Liver (tissue), 9 donors: Measurements from ENCODE around the gene SGPL1. TPM values are rescaled to one million over a fixed set of nuclear protein-coding genes. Genes with fewer than 3 reads are reported as not detected.
"Not testable (repeated sequence)": the region's sequence is repeated elsewhere in the genome, so short reads cannot be mapped to it uniquely, and the experiment has no call there.

Source experiments
- DNase-seq: peaks from one replicate; pipeline ENCODE4 v3.0.0-alpha.2; 2017; ENCODE audit warnings: low spot score
- H3K27ac ChIP-seq, 2 donors: one replicate each; pipeline ENCODE4 v1.7.0; 2013; ENCODE audit warnings: inconsistent platforms in 2 of 2, low read length in 2 of 2, control low read depth in 1 of 2, low read depth in 1 of 2, mild to moderate bottlenecking in 1 of 2
- H3K27me3 ChIP-seq, 4 donors: one replicate each; pipeline versions ENCODE4 v1.6.1 to v1.7.0; 2013; ENCODE audit warnings: low read length in 3 of 4, inconsistent platforms in 1 of 4, mild to moderate bottlenecking in 1 of 4, moderate library complexity in 1 of 4; ENCODE audit not compliant: control insufficient read depth in 4 of 4, insufficient read depth in 4 of 4
- H3K36me3 ChIP-seq, 4 donors: one replicate each; pipeline versions ENCODE4 v1.6.1 to v1.7.0; 2013; ENCODE audit warnings: low read length in 3 of 4, mild to moderate bottlenecking in 3 of 4, low read depth in 1 of 4, moderate library complexity in 1 of 4; ENCODE audit not compliant: control insufficient read depth in 4 of 4, insufficient read depth in 3 of 4
- H3K4me1 ChIP-seq, 4 donors: one replicate each; pipeline versions ENCODE4 v1.6.1 to v1.7.0; 2013; ENCODE audit warnings: low read length in 3 of 4, mild to moderate bottlenecking in 3 of 4, moderate library complexity in 1 of 4; ENCODE audit not compliant: control insufficient read depth in 4 of 4, insufficient read depth in 4 of 4
- H3K4me3 ChIP-seq, 3 donors: one replicate each; pipeline versions ENCODE4 v1.6.1 to v1.7.0; 2013; ENCODE audit warnings: low read length in 3 of 3, control low read depth in 1 of 3, low read depth in 1 of 3, mild to moderate bottlenecking in 1 of 3
- H3K9ac ChIP-seq, 2 donors: one replicate each; pipeline ENCODE4 v1.7.0; 2013; ENCODE audit warnings: low read length in 2 of 2, mild to moderate bottlenecking in 2 of 2, moderate library complexity in 2 of 2, control low read depth in 1 of 2, low read depth in 1 of 2
- H3K9me3 ChIP-seq, 4 donors: one replicate each; pipeline versions ENCODE4 v1.6.1 to v1.7.0; 2013; ENCODE audit warnings: low read length in 3 of 4; ENCODE audit not compliant: control insufficient read depth in 4 of 4
- EGR1 ChIP-seq, 2 donors: IDR thresholded peaks; 2 replicates each; pipeline ENCODE4 v1.6.1; 2016 to 2018; ENCODE audit warnings: antibody characterized with exemption in 2 of 2, low read depth in 2 of 2
- FOXA2 ChIP-seq: IDR thresholded peaks from 2 replicates; pipeline ENCODE4 v1.6.1; 2016; ENCODE audit warnings: antibody characterized with exemption
- GABPA ChIP-seq, 2 donors: IDR thresholded peaks in 1 of 2; conservative IDR thresholded peaks in 1 of 2; 2 replicates each; pipeline ENCODE4 v1.6.1; 2016; ENCODE audit warnings: antibody characterized with exemption in 2 of 2, mild to moderate bottlenecking in 1 of 2, moderate library complexity in 1 of 2
- HNF4A ChIP-seq, 2 donors: conservative IDR thresholded peaks; 2 replicates each; pipeline ENCODE4 v1.6.1; 2016; ENCODE audit warnings: antibody characterized with exemption in 2 of 2, mild to moderate bottlenecking in 2 of 2
- HNF4G ChIP-seq: IDR thresholded peaks from 2 replicates; pipeline ENCODE4 v1.6.1; 2016; ENCODE audit warnings: antibody characterized with exemption
- JUND ChIP-seq, 2 donors: IDR thresholded peaks; 2 replicates each; pipeline ENCODE4 v1.6.1; 2016; ENCODE audit warnings: antibody characterized with exemption in 2 of 2
- NR2F2 ChIP-seq: IDR thresholded peaks from 2 replicates; pipeline ENCODE4 v1.6.1; 2016; ENCODE audit warnings: antibody characterized with exemption
- RAD21 ChIP-seq, 2 donors: IDR thresholded peaks; 2 replicates each; pipeline ENCODE4 v1.6.1; 2016; ENCODE audit warnings: antibody characterized with exemption in 2 of 2, mild to moderate bottlenecking in 2 of 2
- RXRA ChIP-seq, 2 donors: IDR thresholded peaks; 2 replicates each; pipeline ENCODE4 v1.6.1; 2017 to 2018; ENCODE audit warnings: antibody characterized with exemption in 2 of 2, mild to moderate bottlenecking in 1 of 2
- SP1 ChIP-seq: IDR thresholded peaks from 2 replicates; pipeline ENCODE4 v1.6.1; 2018; ENCODE audit warnings: antibody characterized with exemption, mild to moderate bottlenecking
- TAF1 ChIP-seq: conservative IDR thresholded peaks from 2 replicates; pipeline ENCODE4 v1.6.1; 2016; ENCODE audit warnings: antibody characterized with exemption, mild to moderate bottlenecking
- YY1 ChIP-seq: IDR thresholded peaks from 2 replicates; pipeline ENCODE4 v1.6.1; 2016; ENCODE audit warnings: antibody characterized with exemption, mild to moderate bottlenecking
- WGBS: extraction: QIAGEN DNeasy Blood & Tissue Kit; methylation state at CpG from one replicate; pipeline ENCODE4 v1.1.7; 2013; 5-methylcytosine and 5-hydroxymethylcytosine counted together
- polyA plus RNA-seq, 2 donors: library from polyadenylated mRNA; stranded (reverse) in 1 of 2; unstranded in 1 of 2; fragments of 200-250 nt in 1 of 2; fragments of >200 nt in 1 of 2; fragmentation: Nextera tagmentation in 1 of 2; extraction: Ambion mirVana in 1 of 2; gene quantifications; one replicate each; pipeline versions ENCODE4 v1.2.1 to v1.2.3, GENCODE V29; 2013 to 2015
- total RNA-seq, 2 donors: library from RNA; depleted of rRNA; stranded (reverse); fragments of >200 nt; gene quantifications; one replicate each; pipeline ENCODE4 v1.2.3, GENCODE V29; 2014
- TF ChIP-seq, protein P1 (sequence below): IDR thresholded peaks from 2 replicates; pipeline ENCODE4 v1.6.1; 2016; ENCODE audit warnings: antibody characterized with exemption, mild to moderate bottlenecking
- TF ChIP-seq, protein P2 (sequence below): IDR thresholded peaks from 2 replicates; pipeline ENCODE4 v1.6.1; 2016; ENCODE audit warnings: antibody characterized with exemption
- TF ChIP-seq, protein P3 (sequence below): IDR thresholded peaks from 2 replicates; pipeline ENCODE4 v1.6.1; 2016; ENCODE audit warnings: antibody characterized with exemption
- TF ChIP-seq, protein P4 (sequence below): IDR thresholded peaks from 2 replicates; pipeline ENCODE4 v1.6.1; 2016; ENCODE audit warnings: antibody characterized with exemption
- TF ChIP-seq, protein P5 (sequence below): fragments of 150-350 bp; IDR thresholded peaks from 2 replicates; pipeline ENCODE4 v1.5.1; 2017; ENCODE audit warnings: improper control_type of control experiment, low read depth, low read length; ENCODE audit not compliant: missing input control
- donor health status: healthy.
- donor health status: healthy.
- donor health status: healthy.
- donor health status: healthy.
- donor health status: healthy.

Gene SGPL1
- total and polyA plus RNA-seq, 4 donors, result 11.8 to 37.1 (median 16.8) TPM

DNA sequence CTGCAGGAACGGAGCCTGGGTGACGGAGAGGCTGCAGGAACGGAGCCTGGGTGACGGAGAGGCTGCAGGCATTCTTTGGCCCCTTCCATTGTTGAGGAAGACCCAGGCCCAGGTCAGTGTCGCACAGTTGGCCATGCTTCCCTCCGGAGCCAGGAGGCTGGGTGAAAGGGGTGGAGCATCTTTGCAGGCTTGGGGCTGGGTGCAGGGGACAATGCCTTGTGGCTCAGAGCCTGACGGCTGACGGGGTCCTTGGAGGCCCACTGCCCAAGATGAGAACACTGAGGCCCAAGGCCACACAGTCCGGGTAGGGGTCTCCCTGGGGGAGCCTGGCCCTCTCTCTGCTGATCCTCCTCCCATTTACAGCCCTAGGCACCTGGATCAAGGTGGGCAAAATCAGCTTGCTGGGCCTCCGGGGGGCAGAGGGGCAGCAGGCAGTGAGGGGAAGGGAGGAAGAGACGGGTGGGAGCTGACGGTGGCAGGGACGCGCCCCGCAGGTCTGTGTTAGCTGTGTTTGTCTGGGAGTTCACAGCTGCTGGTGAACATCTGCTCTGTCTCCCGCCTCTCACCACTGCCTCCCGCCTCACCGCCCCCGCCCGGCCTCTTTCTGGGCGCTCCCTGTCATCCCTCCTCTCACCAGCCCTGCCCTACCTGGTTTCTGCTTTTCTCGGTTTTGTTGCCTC lies 103.2 kb downstream of the SGPL1 start:
- Histone ChIP-seq H3K27me3 (no peaks in the 10 kb centered on the region), H3K4me3 (no peak overlapping the region), H3K27ac (no peak overlapping the region), H3K36me3 (no peaks in the 10 kb centered on the region), H3K4me1 (no peaks in the 10 kb centered on the region), H3K9ac (no peak overlapping the region), H3K9me3 (no peaks in the 10 kb centered on the region)
- WGBS, result 58% methylated on average over 22 of the region's 22 CpGs
- TF ChIP-seq HNF4A (conservative IDR thresholded peaks at IDR 0.05), result no peak
- no peak for TF ChIP-seq TAF1
- no peak for TF ChIP-seq JUND (IDR thresholded peaks at IDR 0.05)
- TF ChIP-seq HNF4G, result no peak
- TF ChIP-seq NR2F2, result no peak
- TF ChIP-seq SP1, result no peak
- no peak for TF ChIP-seq RAD21 (IDR thresholded peaks at IDR 0.05)
- TF ChIP-seq, protein P1, sequence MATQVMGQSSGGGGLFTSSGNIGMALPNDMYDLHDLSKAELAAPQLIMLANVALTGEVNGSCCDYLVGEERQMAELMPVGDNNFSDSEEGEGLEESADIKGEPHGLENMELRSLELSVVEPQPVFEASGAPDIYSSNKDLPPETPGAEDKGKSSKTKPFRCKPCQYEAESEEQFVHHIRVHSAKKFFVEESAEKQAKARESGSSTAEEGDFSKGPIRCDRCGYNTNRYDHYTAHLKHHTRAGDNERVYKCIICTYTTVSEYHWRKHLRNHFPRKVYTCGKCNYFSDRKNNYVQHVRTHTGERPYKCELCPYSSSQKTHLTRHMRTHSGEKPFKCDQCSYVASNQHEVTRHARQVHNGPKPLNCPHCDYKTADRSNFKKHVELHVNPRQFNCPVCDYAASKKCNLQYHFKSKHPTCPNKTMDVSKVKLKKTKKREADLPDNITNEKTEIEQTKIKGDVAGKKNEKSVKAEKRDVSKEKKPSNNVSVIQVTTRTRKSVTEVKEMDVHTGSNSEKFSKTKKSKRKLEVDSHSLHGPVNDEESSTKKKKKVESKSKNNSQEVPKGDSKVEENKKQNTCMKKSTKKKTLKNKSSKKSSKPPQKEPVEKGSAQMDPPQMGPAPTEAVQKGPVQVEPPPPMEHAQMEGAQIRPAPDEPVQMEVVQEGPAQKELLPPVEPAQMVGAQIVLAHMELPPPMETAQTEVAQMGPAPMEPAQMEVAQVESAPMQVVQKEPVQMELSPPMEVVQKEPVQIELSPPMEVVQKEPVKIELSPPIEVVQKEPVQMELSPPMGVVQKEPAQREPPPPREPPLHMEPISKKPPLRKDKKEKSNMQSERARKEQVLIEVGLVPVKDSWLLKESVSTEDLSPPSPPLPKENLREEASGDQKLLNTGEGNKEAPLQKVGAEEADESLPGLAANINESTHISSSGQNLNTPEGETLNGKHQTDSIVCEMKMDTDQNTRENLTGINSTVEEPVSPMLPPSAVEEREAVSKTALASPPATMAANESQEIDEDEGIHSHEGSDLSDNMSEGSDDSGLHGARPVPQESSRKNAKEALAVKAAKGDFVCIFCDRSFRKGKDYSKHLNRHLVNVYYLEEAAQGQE, result no peak
- TF ChIP-seq, protein P2, sequence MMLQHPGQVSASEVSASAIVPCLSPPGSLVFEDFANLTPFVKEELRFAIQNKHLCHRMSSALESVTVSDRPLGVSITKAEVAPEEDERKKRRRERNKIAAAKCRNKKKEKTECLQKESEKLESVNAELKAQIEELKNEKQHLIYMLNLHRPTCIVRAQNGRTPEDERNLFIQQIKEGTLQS, result no peak
- TF ChIP-seq, protein P3, sequence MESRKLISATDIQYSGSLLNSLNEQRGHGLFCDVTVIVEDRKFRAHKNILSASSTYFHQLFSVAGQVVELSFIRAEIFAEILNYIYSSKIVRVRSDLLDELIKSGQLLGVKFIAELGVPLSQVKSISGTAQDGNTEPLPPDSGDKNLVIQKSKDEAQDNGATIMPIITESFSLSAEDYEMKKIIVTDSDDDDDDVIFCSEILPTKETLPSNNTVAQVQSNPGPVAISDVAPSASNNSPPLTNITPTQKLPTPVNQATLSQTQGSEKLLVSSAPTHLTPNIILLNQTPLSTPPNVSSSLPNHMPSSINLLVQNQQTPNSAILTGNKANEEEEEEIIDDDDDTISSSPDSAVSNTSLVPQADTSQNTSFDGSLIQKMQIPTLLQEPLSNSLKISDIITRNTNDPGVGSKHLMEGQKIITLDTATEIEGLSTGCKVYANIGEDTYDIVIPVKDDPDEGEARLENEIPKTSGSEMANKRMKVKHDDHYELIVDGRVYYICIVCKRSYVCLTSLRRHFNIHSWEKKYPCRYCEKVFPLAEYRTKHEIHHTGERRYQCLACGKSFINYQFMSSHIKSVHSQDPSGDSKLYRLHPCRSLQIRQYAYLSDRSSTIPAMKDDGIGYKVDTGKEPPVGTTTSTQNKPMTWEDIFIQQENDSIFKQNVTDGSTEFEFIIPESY, result no peak
- TF ChIP-seq, protein P4, sequence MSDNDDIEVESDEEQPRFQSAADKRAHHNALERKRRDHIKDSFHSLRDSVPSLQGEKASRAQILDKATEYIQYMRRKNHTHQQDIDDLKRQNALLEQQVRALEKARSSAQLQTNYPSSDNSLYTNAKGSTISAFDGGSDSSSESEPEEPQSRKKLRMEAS, result no peak
- no peak for TF ChIP-seq RXRA (IDR thresholded peaks at IDR 0.05)
- no peak for TF ChIP-seq EGR1 (IDR thresholded peaks at IDR 0.05; ENCODE audit: low read depth in 2 of 2)
- TF ChIP-seq, protein P5, sequence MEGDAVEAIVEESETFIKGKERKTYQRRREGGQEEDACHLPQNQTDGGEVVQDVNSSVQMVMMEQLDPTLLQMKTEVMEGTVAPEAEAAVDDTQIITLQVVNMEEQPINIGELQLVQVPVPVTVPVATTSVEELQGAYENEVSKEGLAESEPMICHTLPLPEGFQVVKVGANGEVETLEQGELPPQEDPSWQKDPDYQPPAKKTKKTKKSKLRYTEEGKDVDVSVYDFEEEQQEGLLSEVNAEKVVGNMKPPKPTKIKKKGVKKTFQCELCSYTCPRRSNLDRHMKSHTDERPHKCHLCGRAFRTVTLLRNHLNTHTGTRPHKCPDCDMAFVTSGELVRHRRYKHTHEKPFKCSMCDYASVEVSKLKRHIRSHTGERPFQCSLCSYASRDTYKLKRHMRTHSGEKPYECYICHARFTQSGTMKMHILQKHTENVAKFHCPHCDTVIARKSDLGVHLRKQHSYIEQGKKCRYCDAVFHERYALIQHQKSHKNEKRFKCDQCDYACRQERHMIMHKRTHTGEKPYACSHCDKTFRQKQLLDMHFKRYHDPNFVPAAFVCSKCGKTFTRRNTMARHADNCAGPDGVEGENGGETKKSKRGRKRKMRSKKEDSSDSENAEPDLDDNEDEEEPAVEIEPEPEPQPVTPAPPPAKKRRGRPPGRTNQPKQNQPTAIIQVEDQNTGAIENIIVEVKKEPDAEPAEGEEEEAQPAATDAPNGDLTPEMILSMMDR, result no peak
- no peak for TF ChIP-seq FOXA2
- no peak for TF ChIP-seq YY1
- TF ChIP-seq GABPA (IDR thresholded peaks at IDR 0.05 in 1 of 2, conservative IDR thresholded peaks at IDR 0.05 in 1 of 2), result no peak
- no peak for DNase-seq

DNA sequence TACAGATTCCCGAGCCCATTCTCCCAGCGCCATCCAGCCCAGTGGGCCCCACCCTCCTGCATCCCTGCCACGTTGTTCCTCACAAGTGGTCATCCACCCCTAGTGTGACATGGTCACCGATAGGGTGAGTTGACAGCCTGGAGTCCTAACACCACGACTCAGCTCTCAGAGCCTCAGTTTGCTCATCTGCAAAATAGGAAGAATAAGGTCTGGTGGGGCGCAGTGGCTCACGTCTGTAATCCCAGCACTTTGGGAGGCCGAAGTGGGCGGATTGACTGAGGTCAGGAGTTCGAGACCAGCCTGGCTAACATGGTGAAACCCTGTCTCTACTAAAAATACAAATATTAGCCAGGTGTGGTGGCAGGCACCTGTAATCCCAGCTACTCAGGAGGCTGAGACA lies 104.2 kb downstream of the SGPL1 start:
- not testable (repeated sequence) for H3K27me3 ChIP-seq, H3K4me3 ChIP-seq, H3K27ac ChIP-seq, H3K9me3 ChIP-seq, H3K36me3 ChIP-seq, H3K9ac ChIP-seq, H3K4me1 ChIP-seq, DNase-seq
- WGBS, result 88% methylated on average over 10 of the region's 10 CpGs
